ENCODE measurements around the gene USP47.

The USP47 gene

GRCh38 chr11:11967669-11968510 is 126.1 kb downstream of the USP47 start:
- no peak for DNase-seq

GRCh38 chr11:11968511-11969280 is 126.9 kb downstream of the USP47 start:
- peak; percentile 95 for DNase-seq

- DNase-seq = no peak
Observed at GRCh38 chr11:11969380-11970215, 127.8 kb downstream of the USP47 start.

DNA sequence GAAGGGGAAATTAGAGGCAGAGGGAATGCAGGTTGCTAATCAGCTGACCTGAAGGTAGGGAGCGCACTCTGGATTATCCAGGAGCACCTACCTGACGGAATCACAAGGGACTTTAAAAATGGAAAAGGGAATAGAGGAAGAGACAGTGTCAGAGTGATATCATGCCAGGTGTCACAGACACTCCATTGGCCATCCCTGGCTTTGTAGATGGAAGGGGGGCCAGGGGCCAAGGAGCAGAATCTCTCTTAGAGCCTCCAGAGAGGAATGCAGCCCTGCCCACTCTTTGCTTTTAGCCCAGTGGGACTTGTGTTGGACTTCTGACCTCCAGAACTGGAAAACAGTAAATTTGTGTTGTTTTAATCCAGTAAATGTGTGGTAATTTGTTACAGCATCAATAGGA is 128.8 kb downstream of the USP47 start:
- DNase-seq = no peak

GRCh38 chr11:11971906-11972547 is 130.3 kb downstream of the USP47 start:
- no peak for DNase-seq

DNA sequence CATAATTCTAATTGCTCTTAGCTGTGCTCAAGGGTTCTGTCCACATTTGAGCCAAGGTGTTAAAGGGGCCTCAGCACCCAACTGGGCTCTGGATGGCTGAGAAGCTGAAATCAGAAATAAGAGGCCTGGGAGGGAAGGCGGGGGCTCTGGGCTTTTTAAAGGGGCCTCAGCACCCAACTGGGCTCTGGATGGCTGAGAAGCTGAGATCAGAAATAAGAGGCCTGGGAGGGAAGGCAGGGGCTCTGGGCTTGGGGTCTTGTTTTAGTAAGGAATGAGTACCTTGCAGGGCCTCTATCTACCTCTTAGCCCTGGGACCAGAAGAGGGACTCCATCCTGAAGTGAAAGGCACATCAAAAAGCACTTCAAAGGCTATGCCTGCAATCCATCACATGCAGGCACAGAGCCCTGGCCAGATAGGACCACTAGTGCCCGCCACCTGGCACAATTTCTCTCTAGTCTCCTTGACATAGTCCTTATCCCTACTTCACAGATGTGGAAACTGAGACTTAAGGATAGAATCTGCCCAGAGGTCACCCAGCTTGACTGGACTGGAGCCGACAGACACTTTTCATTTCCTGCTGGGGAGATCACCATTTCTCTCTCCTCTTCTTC is 131.1 kb downstream of the USP47 start:
- no peak for DNase-seq

DNA sequence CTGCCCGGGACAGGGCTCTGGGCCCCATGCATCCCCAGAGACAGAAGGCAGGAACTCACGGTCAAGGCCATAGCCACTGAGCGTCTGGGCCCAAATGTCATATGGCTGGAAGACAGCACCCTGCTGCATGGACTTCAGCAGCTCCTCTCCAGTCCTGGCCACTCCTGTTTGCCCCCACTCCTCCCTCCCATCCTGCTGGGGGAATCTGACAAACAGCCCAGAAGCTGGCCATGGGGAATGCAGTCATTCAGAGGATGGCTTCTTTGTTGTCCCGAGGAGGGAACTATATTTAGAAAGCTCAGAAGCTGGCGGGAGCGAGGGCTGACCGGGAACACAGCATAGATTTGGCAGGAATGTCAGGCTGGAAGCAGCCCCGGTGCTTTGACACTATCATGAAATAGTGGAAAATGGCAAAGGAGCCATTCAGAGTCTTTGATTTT is 131.6 kb downstream of the USP47 start:
- peak; percentile 83 for DNase-seq

DNA sequence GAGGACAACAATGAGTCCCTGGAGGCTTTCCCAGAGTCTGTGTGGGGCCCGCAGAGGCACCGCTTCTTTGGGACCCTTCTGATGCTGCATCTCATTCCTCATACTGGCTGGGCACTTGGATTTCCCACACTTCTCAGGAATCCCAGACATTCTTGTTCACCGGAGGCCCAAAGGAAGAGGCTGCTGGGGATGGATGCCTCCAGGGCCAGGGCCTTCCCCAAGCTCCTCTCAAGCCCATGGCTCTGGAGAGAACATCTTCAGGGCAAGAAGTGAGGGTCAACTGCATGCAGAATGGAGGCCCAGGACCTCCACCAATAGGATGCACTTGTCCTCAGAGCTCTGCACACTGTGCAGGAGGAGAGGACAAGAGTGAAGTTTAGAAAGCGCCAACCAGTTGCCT is 132.1 kb downstream of the USP47 start:
- peak; percentile 64 for DNase-seq

- no peak for DNase-seq
Observed at GRCh38 chr11:11975201-11976092, 133.7 kb downstream of the USP47 start.

DNA sequence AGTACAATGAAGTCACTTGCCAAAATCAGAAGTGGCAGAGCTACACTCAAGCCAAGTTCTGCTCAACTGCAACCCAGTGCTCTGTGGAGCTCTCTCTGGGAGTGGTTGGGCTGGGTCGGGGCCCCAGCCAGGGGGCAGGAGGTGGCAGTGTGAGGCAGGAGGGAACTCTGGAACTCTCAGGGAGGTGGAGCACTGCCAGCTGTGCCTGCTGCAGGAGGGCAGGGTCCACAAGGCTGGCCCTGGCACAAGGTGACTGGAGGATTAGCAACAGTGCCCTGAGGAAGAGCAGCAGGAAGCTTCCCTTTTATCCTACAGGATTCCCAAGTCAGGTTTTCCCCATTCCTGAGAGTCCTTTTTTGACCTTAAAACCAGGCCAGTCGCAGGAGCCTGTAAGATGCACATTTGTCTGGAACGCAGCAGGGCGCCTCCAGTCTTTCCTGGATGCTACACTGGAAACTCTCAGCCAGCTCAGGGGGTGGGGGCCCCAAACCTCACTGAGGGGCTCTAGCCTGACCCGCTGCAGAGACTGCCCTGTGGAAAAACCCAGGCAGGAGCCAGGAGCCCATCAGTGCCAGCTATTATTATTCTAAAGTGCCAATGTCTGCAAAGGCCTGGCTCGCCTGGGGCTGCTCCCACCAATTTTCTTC is 134.8 kb downstream of the USP47 start:
- no peak for DNase-seq

- DNase-seq = peak; percentile 97
Observed at GRCh38 chr11:11977206-11977938, 135.6 kb downstream of the USP47 start.

DNA sequence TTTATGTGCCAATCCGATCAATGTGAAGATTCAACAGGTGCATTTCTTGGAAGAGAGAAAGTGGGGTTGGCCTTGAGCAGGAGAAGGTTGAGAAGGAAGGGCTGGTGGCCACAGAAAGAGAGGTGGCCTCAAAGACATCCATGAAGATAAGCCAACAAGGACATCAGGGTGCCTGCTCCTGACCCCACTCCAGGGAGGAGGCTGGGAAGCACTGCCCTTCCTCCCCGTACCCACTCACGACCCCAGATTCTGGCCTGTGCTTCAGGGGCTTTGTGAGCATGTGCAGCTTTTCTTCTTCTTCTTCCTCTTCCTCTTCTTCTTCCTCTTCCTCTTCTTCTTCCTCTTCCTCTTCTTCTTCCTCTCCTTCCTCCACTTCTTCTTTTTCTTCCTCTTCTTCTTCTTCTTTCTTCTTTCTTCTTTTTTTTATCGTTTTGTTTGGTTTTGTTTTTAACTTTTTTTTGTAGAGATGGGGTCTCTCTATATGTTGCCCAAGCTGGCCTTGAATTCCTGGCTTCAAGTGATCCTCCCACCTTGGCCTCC is 136.4 kb downstream of the USP47 start:
- no peak for DNase-seq

DNA sequence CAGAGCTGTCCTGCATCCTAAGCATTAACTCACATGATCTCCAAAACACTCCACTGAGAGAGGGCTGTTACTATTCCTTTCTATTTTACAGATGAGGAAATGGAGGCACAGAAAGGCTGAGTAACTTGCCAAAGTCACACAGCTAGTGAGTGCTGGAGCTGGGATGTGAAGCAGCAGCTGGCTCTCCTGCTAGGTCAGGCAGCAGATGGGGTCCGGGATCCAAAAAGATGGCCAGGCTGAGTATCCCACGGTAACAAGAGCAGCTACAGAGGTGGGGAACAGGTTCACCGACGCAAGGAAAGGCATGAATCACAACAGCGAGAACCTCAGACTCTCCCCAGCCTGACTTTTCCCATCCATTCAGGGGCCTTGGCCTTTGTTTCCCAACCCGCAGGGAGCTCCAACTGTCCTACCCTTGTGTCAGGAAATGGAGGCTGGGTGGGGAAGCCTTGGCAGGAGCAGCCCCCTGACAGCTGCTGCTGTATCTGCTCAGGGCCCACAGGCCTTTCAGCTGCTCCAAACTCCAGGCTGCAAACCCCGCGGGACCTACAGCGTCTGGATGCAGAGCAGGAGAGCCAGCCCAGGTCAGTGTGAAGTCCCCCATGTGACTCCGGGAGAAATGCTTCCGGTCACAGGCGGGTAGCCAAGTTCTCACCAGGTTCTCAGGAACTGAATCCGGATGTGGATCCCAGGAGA is 137.2 kb downstream of the USP47 start:
- DNase-seq = peak; percentile 64

DNA sequence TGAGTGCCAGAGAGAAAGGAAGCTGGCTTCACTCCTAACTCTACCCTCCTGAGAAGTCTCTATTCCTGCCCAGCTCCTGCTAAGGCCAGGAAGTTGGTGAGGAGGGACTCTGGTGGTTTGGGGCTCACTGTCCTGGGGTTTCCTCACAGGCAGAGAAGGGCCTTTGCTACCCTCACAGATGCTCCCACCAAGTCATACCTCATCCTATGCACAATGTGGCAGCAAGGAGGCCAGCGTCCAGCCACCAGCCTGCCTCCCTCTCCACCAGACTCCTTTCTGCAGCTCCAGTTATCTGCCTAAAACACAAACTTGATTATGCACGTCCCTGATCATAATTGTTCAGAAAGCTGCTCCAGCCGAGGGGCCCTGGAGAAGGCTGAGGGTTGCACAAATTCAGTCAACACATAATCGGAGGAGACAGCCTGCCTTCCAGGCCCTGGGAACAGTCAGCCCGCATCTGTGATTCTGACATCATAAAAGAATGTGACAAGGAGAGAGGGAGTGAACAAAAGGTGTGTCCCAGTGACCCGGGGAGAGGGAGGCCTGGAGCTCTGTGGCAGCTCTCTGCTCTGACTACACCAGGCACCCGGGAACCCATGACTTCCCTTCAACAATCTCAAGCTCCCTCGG is 137.8 kb downstream of the USP47 start:
- DNase-seq = peak; percentile 66

GRCh38 chr11:11980200-11980599 is 138.4 kb downstream of the USP47 start:
- DNase-seq = no peak

DNA sequence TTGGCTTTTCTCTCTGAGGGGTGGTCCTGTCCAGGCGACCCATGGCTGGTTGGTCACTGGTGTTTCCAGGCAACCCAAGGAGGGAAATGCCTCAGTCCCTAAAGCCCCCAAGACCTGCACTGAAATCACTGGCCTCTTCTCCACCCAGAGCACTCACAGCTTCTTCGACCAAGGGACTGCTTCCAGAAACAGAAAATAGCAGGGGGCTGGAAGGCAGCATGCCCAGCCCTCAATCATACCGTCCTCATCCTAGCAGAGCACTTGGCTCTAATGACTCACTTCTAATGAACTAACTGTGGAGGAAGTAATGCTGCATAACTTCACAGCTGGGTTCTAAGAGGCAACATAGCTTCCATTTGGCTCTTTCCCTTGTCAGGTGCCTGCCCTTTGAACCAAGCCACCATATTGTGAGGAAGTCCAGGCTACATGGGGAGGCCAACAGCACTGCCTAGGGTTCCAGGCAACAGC is 139.1 kb downstream of the USP47 start:
- peak; percentile 54 for DNase-seq

DNA sequence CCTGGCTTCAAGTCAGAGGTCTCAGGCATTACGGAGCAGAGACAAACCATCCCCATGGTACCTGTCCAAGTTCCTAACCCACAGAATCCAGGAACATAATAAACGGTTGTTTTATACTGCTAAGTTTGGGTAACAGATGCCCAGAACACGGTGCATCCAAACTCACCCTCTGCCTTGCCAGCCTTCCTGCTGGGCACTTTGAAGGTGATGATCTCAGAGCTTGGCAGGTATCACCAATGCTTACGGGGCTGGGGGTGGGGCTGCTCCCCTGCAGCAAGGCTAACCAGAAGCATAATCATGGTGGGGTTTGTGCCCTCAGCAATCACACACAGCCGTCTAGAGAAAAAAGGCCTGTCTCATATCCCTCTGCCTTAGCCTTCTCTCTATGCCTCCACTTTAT is 139.6 kb downstream of the USP47 start:
- DNase-seq = no peak

- no peak for DNase-seq
Observed at GRCh38 chr11:11981840-11982239, 140.1 kb downstream of the USP47 start.
